ENCODE data around the gene PXK. TPM values are rescaled to one million over a fixed set of nuclear protein-coding genes. Genes with fewer than 3 reads are reported as not detected.

Gene PXK
- total RNA-seq, 3 donors from 2014 or later = 30.3 to 36.1 (median 34.6) TPM

DNA sequence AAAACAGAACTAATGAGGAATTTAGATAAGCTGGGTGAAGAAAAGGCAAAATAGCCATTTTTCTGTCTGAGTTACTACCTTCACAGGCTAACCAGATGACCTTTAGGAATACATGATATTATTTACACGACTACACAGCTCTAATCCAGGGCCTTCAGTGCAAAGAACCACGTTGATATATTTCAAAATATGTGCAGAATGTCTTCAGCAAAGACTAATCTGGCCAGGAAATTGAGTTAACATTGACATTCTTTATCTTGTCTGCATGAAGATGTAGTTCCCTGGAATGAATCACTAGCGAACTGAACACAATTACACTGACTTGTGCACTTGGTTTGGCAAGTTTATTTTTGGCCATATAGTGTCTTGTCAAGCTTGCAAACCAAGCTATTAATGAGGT, 59.5 kb downstream of the PXK start:
- no peak for DNase-seq (ENCODE audit: low spot score in 2 of 2)
- Histone ChIP-seq H3K4me1 (no peaks in the 10 kb centered on the region), H3K9me3 (no peaks in the 10 kb centered on the region), H3K27me3 (no peaks in the 10 kb centered on the region), H3K36me3 (no peaks in the 10 kb centered on the region), H3K27ac (no peak overlapping the region), H3K4me3 (peak overlapping the region in 1 of 3 donors; percentile 16)
- intact Hi-C loops (cut with DNase I; ENCODE audit: low total_unique reads) = loop anchor here (10.0 kb wide), 1 partner anchor 1387 kb away; no protein-coding TSS in a partner anchor
- TF ChIP-seq CTCF (IDR thresholded peaks at IDR 0.05) = no peak
- TF ChIP-seq POLR2A (IDR thresholded peaks at IDR 0.05) = no peak
- no peak for TF ChIP-seq POLR2AphosphoS5 (IDR thresholded peaks at IDR 0.05)

DNA sequence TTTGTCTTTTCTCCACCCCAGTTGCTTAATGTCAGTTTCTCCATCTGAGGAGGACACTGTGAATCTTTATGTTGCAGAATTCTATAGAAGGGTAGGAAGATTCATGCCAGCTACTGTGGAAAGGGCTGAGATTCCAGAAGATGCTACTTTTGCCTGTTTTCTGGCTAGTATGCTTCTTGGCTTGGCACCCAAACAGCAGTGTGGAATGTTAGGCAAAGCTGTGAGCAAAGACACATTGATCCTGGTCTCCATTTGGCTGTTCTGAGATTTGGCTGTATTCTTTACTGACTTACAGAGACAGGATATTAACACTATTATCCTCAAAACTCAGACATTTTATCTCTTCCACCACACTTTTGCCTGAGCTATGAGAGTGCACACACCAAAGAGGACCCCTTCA, 61.6 kb downstream of the PXK start:
- H3K4me3 ChIP-seq = no peak overlapping the region
- H3K36me3 ChIP-seq = peaks cover 5% of the 10 kb centered on the region
- no peaks in the 10 kb centered on the region for H3K4me1 ChIP-seq
- DNase-seq (ENCODE audit: low spot score in 2 of 2) = no peak
- H3K9me3 ChIP-seq = no peaks in the 10 kb centered on the region
- intact Hi-C loops (cut with DNase I; ENCODE audit: low total_unique reads) = loop anchor here (10.0 kb wide), 1 partner anchor 1390 kb away; no protein-coding TSS in a partner anchor
- no peak overlapping the region for H3K27ac ChIP-seq
- TF ChIP-seq POLR2AphosphoS5 (IDR thresholded peaks at IDR 0.05) = no peak
- H3K27me3 ChIP-seq = no peaks in the 10 kb centered on the region

DNA sequence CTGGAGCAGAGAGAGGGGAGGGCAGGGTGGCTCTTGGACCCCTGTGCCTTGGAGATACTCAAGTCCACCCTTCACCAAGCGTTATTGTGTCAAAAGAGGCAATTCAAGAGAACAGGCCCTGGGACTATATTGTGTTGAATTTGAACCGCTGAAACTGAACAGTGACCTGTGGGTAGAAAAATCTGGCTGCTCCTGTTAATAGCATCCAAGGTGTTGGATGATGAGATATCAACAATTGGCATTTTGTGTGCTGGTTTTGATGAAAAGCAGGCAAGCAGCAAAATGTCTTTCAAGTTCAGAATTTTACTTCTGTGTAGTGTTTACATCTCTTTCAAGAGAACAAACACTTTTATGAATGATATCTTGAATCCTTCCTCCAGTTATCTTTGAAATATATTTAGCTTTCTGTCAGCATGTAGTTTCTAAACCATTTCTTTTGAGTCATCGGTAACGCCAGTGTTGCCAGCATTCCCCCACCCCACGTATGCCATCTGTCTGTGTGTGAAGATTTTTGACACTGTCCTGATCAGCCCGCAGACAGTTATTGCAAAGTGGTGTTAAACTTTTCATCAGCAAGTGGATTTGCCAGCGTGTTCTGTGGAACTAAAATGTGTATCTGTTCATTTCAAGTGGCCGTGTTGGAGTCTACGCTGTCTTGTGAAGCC, 66.1 kb downstream of the PXK start:
- Histone ChIP-seq H3K27ac (no peak overlapping the region), H3K9me3 (no peaks in the 10 kb centered on the region), H3K27me3 (no peaks in the 10 kb centered on the region), H3K4me1 (no peaks in the 10 kb centered on the region), H3K4me3 (no peak overlapping the region), H3K36me3 (peaks cover 5% of the 10 kb centered on the region)
- intact Hi-C loops (cut with DNase I; ENCODE audit: low total_unique reads) = loop anchor here (10.0 kb wide), 1 partner anchor 1394 kb away; no protein-coding TSS in a partner anchor
- no peak for DNase-seq (ENCODE audit: low spot score in 2 of 2)
- no peak for TF ChIP-seq CTCF (IDR thresholded peaks at IDR 0.05)
- TF ChIP-seq POLR2AphosphoS5 (IDR thresholded peaks at IDR 0.05) = no peak
- TF ChIP-seq POLR2A (IDR thresholded peaks at IDR 0.05) = no peak

GRCh38 chr3:58403513-58404109, 70.9 kb downstream of the PXK start:
- no peak overlapping the region for H3K4me3 ChIP-seq

DNA sequence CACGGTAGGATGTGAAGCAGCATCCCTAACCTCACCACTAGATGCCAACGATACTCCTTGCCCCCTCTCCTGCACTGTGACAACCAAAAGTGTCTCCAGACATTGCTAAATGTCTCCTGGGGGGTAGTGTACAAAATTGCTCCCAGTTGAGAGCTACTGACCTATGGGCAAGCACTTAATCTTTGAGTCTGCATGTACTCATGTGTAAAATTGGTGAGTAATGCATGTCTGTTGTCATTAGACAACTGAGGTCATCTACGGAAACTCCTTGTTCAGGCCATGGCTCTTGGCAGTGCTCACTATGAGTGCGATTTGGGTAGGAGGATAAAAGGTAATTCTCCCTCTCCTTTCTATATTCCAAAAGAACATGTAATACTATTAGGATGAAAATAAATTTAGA, 71.7 kb downstream of the PXK start:
- no peak overlapping the region for H3K27ac ChIP-seq
- H3K4me1 ChIP-seq = no peaks in the 10 kb centered on the region
- H3K36me3 ChIP-seq = peaks cover 5% of the 10 kb centered on the region
- H3K9me3 ChIP-seq = no peaks in the 10 kb centered on the region
- no peak for DNase-seq (ENCODE audit: low spot score in 2 of 2)
- H3K4me3 ChIP-seq = no peak overlapping the region
- TF ChIP-seq CTCF (IDR thresholded peaks at IDR 0.05) = no peak
- TF ChIP-seq POLR2A (IDR thresholded peaks at IDR 0.05) = no peak
- no peak for TF ChIP-seq POLR2AphosphoS5 (IDR thresholded peaks at IDR 0.05)
- intact Hi-C loops (cut with DNase I; ENCODE audit: low total_unique reads) = no loop called here
- H3K27me3 ChIP-seq = no peaks in the 10 kb centered on the region

More at GRCh38 chr3:58403513-58404109, 70.9 kb downstream of the PXK start:
- Histone ChIP-seq H3K27me3 (no peaks in the 10 kb centered on the region), H3K27ac (no peak overlapping the region), H3K36me3 (peaks cover 4% of the 10 kb centered on the region), H3K9me3 (no peaks in the 10 kb centered on the region), H3K4me1 (no peaks in the 10 kb centered on the region)
- no peak for DNase-seq (ENCODE audit: low spot score in 2 of 2)
- intact Hi-C loops (cut with DNase I; ENCODE audit: low total_unique reads) = no loop called here
- TF ChIP-seq POLR2AphosphoS5 (IDR thresholded peaks at IDR 0.05) (no peak), CTCF (IDR thresholded peaks at IDR 0.05) (no peak), POLR2A (IDR thresholded peaks at IDR 0.05) (no peak)
